OCI-LY3 (cell line): ENCODE measurements around the gene INSRR.

Experiments
- H2AFZ ChIP-seq: fragments of 200-600, 300-600 bp; shearing (Covaris generic); 2 replicates; pipeline ENCODE4 v1.6.0; 2014; ENCODE audit warnings: antibody characterized with exemption, low read depth, low read length
- H3K27ac ChIP-seq: fragments of 200-600, 300-600 bp; sonication (generic); 2 replicates; pipeline ENCODE4 v1.5.1; 2014; ENCODE audit warnings: mild to moderate bottlenecking, low read length, moderate library complexity, mixed read lengths
- H3K27me3 ChIP-seq: fragments of 200-600, 300-600 bp; sonication (generic); 2 replicates; pipeline ENCODE4 v1.6.1; 2014; ENCODE audit warnings: low read depth, low read length, mixed read lengths
- H3K36me3 ChIP-seq: fragments of 200-600, 300-600 bp; sonication (generic); replicated peaks from 2 replicates; pipeline ENCODE3; 2014; ENCODE audit warnings: low read depth, low read length, mixed read lengths
- H3K4me1 ChIP-seq: fragments of 300-600, 200-600 bp; sonication (generic); 2 replicates; pipeline ENCODE4 v1.6.1; 2014; ENCODE audit warnings: low read length, mixed read lengths
- H3K4me2 ChIP-seq: fragments of 200-600, 300-600 bp; sonication (generic); 2 replicates; pipeline ENCODE4 v1.6.1; 2014; ENCODE audit warnings: low read length, mixed read lengths
- H3K4me3 ChIP-seq: fragments of 300-600, 200-600 bp; sonication (generic); 2 replicates; pipeline ENCODE4 v1.5.1; 2014; ENCODE audit warnings: antibody characterized with exemption, mild to moderate bottlenecking, low read length, moderate library complexity
- H3K79me2 ChIP-seq: fragments of 300-600, 200-600 bp; shearing (Covaris generic); 2 replicates; pipeline ENCODE4 v1.6.1; 2014; ENCODE audit warnings: mild to moderate bottlenecking, low read length, mixed read lengths
- H3K9ac ChIP-seq: fragments of 300-600, 200-600 bp; shearing (Covaris generic); 2 replicates; pipeline ENCODE4 v1.6.0; 2014; ENCODE audit warnings: mild to moderate bottlenecking, low read length, moderate library complexity
- H3K9me3 ChIP-seq: fragments of 200-600, 300-600 bp; shearing (Covaris generic); 2 replicates; pipeline ENCODE4 v1.6.1; 2014; ENCODE audit warnings: low read length, mixed read lengths; ENCODE audit not compliant: insufficient read depth
- H4K20me1 ChIP-seq: fragments of 200-600, 300-600 bp; sonication (generic); 2 replicates; pipeline ENCODE4 v1.6.1; 2016; ENCODE audit warnings: low read length, mixed read lengths; ENCODE audit not compliant: insufficient read depth
- CTCF ChIP-seq: fragments of 200-600, 300-600 bp; sonication (generic); IDR thresholded peaks from 2 replicates; pipeline ENCODE4 v1.5.1; 2014; ENCODE audit warnings: antibody characterized with exemption, low read length, low read depth
- EZH2phosphoT487 ChIP-seq: fragments of 200-600 bp; shearing (Covaris generic); IDR thresholded peaks from 2 replicates; pipeline ENCODE4 v1.6.1; 2018; ENCODE audit warnings: antibody characterized with exemption, mixed run types, low read depth

Gene INSRR

GRCh38 chr1:156882543-156882942 is 23.6 kb upstream of the INSRR start:
- H3K27ac ChIP-seq = no peak overlapping the region
- no peaks in the 10 kb centered on the region for H3K4me1 ChIP-seq
- H3K4me2 ChIP-seq = no peak overlapping the region
- no peaks in the 10 kb centered on the region for H3K9me3 ChIP-seq
- no peak overlapping the region for H3K4me3 ChIP-seq
- H3K9ac ChIP-seq = no peak overlapping the region
- H4K20me1 ChIP-seq = no peaks in the 10 kb centered on the region
- TF ChIP-seq EZH2phosphoT487 (no peak), CTCF (no peak)
- peaks cover 39% of the 10 kb centered on the region for H3K27me3 ChIP-seq
- H2AFZ ChIP-seq = no peak overlapping the region
- H3K79me2 ChIP-seq = no peaks in the 10 kb centered on the region
- no peaks in the 10 kb centered on the region for H3K36me3 ChIP-seq

- H3K27ac ChIP-seq = no peak overlapping the region
- H2AFZ ChIP-seq = no peak overlapping the region
- no peaks in the 10 kb centered on the region for H3K79me2 ChIP-seq
- H4K20me1 ChIP-seq = no peaks in the 10 kb centered on the region
- no peak overlapping the region for H3K4me2 ChIP-seq
- H3K9me3 ChIP-seq = no peaks in the 10 kb centered on the region
- no peak overlapping the region for H3K4me3 ChIP-seq
- no peaks in the 10 kb centered on the region for H3K36me3 ChIP-seq
- no peak overlapping the region for H3K9ac ChIP-seq
- peaks cover 40% of the 10 kb centered on the region for H3K27me3 ChIP-seq
- TF ChIP-seq EZH2phosphoT487 (no peak), CTCF (no peak)
- H3K4me1 ChIP-seq = no peaks in the 10 kb centered on the region
Observed at GRCh38 chr1:156881663-156882062, 22.7 kb upstream of the INSRR start.

- Histone ChIP-seq H3K4me1 (no peaks in the 10 kb centered on the region), H3K4me3 (no peak overlapping the region), H4K20me1 (no peaks in the 10 kb centered on the region), H3K36me3 (no peaks in the 10 kb centered on the region), H2AFZ (no peak overlapping the region), H3K9me3 (no peaks in the 10 kb centered on the region), H3K9ac (no peak overlapping the region), H3K27ac (no peak overlapping the region), H3K79me2 (no peaks in the 10 kb centered on the region), H3K4me2 (no peak overlapping the region), H3K27me3 (peaks cover 40% of the 10 kb centered on the region)
- TF ChIP-seq CTCF (no peak), EZH2phosphoT487 (no peak)
Observed at GRCh38 chr1:156881101-156881500, 22.2 kb upstream of the INSRR start.

DNA sequence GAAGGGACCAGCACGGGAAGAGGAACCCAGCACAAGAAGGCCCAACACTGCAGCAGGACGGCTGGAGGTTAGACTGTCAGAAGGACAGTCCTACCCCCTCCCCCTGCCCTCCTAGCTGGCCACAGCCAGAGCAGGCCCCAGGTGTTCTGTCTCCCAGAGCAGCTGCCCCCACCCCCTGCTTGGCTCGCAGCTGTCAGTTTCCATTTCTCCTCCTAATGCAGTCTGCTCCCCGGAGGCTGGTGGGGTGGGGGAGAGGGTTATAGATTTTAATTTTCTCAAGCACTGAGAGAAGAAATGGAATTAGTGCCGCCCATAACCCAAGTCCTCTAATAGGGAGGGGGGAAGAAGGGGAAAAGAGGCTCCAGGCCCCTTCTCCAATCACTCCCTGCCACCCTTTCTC is 21.6 kb upstream of the INSRR start:
- Histone ChIP-seq H3K79me2 (no peaks in the 10 kb centered on the region), H4K20me1 (no peaks in the 10 kb centered on the region), H2AFZ (no peak overlapping the region), H3K9me3 (no peaks in the 10 kb centered on the region), H3K4me3 (no peak overlapping the region), H3K4me2 (no peak overlapping the region), H3K4me1 (no peaks in the 10 kb centered on the region), H3K36me3 (no peaks in the 10 kb centered on the region), H3K27ac (no peak overlapping the region), H3K27me3 (peaks cover 39% of the 10 kb centered on the region), H3K9ac (no peak overlapping the region)
- TF ChIP-seq CTCF (no peak), EZH2phosphoT487 (no peak)
